ENCODE measurements around the gene STAT5A. TPM values are rescaled to one million over a fixed set of nuclear protein-coding genes. Genes with fewer than 3 reads are reported as not detected.

Gene STAT5A
- total RNA-seq, 1 experiment from 2014 or later = 0.91 TPM

DNA sequence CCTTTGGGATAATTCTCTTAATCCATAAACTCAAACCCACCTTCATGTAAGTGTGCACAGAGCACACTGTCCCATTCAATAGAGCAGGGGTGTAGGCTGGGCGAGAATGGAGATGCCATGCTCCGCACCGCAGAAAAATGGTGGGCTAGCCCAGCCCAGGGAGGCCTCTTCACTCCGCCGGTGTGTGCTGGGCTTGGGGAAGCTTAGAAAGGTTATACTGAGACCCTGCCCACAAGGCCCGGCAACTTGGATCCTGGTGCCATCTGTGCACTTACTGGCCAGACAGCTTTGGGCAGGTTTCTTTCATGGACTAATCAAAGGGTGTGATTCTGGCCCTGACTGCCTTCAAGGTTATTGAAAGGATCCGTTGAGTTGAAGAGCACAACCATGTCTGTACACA lies 3.7 kb upstream of the STAT5A start:
- RAD21 ChIA-PET (ENCODE audit: low non-redundant PET in 1 of 2, low total read pairs in 2 of 2, uncharacterized antibody in 2 of 2, unreplicated experiment in 2 of 2) = no interaction called here
- CTCF ChIA-PET = no interaction called here
- DNase-seq (ENCODE audit: low read depth, low spot score) (no peak), ATAC-seq (no peak)
- no peaks in the 10 kb centered on the region for H3K79me2 ChIP-seq (ENCODE audit: insufficient read depth, low read length)
- BruUV-seq (replicated peaks) = no TSS peak
- TF ChIP-seq POLR2AphosphoS5 (IDR thresholded peaks at IDR 0.05; ENCODE audit: low read depth, low read length) = no peak
- no peak for TF ChIP-seq RAD21 (IDR thresholded peaks at IDR 0.05; ENCODE audit: low read depth)
- TF ChIP-seq, protein P1, sequence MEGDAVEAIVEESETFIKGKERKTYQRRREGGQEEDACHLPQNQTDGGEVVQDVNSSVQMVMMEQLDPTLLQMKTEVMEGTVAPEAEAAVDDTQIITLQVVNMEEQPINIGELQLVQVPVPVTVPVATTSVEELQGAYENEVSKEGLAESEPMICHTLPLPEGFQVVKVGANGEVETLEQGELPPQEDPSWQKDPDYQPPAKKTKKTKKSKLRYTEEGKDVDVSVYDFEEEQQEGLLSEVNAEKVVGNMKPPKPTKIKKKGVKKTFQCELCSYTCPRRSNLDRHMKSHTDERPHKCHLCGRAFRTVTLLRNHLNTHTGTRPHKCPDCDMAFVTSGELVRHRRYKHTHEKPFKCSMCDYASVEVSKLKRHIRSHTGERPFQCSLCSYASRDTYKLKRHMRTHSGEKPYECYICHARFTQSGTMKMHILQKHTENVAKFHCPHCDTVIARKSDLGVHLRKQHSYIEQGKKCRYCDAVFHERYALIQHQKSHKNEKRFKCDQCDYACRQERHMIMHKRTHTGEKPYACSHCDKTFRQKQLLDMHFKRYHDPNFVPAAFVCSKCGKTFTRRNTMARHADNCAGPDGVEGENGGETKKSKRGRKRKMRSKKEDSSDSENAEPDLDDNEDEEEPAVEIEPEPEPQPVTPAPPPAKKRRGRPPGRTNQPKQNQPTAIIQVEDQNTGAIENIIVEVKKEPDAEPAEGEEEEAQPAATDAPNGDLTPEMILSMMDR (IDR thresholded peaks at IDR 0.05 in 2 of 3, conservative IDR thresholded peaks at IDR 0.05 in 1 of 3; ENCODE audit: borderline replicate concordance in 1 of 3, insufficient read depth in 1 of 3, low read depth in 2 of 3, low read length in 2 of 3) = no peak
- no peak for TF ChIP-seq ZFX (IDR thresholded peaks at IDR 0.05)
- no peak for TF ChIP-seq EGR1 (IDR thresholded peaks at IDR 0.05; ENCODE audit: low read depth)
- TF ChIP-seq, protein P2, sequence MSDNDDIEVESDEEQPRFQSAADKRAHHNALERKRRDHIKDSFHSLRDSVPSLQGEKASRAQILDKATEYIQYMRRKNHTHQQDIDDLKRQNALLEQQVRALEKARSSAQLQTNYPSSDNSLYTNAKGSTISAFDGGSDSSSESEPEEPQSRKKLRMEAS (IDR thresholded peaks at IDR 0.05) = no peak
- TF ChIP-seq FOSL1 (IDR thresholded peaks at IDR 0.05; ENCODE audit: low read depth) = no peak
- TF ChIP-seq, protein P3, sequence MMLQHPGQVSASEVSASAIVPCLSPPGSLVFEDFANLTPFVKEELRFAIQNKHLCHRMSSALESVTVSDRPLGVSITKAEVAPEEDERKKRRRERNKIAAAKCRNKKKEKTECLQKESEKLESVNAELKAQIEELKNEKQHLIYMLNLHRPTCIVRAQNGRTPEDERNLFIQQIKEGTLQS (IDR thresholded peaks at IDR 0.05) = no peak
- TF ChIP-seq, protein P4, sequence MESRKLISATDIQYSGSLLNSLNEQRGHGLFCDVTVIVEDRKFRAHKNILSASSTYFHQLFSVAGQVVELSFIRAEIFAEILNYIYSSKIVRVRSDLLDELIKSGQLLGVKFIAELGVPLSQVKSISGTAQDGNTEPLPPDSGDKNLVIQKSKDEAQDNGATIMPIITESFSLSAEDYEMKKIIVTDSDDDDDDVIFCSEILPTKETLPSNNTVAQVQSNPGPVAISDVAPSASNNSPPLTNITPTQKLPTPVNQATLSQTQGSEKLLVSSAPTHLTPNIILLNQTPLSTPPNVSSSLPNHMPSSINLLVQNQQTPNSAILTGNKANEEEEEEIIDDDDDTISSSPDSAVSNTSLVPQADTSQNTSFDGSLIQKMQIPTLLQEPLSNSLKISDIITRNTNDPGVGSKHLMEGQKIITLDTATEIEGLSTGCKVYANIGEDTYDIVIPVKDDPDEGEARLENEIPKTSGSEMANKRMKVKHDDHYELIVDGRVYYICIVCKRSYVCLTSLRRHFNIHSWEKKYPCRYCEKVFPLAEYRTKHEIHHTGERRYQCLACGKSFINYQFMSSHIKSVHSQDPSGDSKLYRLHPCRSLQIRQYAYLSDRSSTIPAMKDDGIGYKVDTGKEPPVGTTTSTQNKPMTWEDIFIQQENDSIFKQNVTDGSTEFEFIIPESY (IDR thresholded peaks at IDR 0.05; ENCODE audit: extremely low read depth, insufficient replicate concordance, low read length) = no peak
- TF ChIP-seq ELF1 (IDR thresholded peaks at IDR 0.05; ENCODE audit: borderline replicate concordance, low read depth) = no peak
- TF ChIP-seq SIN3A (IDR thresholded peaks at IDR 0.05; ENCODE audit: low read depth) = no peak
- TF ChIP-seq CEBPB (IDR thresholded peaks at IDR 0.05; ENCODE audit: low read depth) = no peak
- POLR2A ChIA-PET = no interaction called here
- H3K4me3 ChIP-seq (replicated peaks in 1 of 2; ENCODE audit: low read depth in 1 of 2, low read length in 2 of 2) = no peak overlapping the region
- H3K9ac ChIP-seq (ENCODE audit: low read length) = no peak overlapping the region
- H3K27ac ChIP-seq (ENCODE audit: low read depth, low read length) = no peak overlapping the region
- no peaks in the 10 kb centered on the region for H3K9me2 ChIP-seq (ENCODE audit: insufficient read depth)
- no peaks in the 10 kb centered on the region for H3K4me1 ChIP-seq (ENCODE audit: control insufficient read depth in 1 of 2, insufficient read depth in 2 of 2, low read length in 2 of 2)
- H3K27me3 ChIP-seq (ENCODE audit: insufficient read depth, low read length) = no peaks in the 10 kb centered on the region
- no peaks in the 10 kb centered on the region for H4K20me1 ChIP-seq (ENCODE audit: insufficient read depth)
- H2AFZ ChIP-seq (ENCODE audit: low read depth, low read length, poor library complexity, severe bottlenecking) = no peak overlapping the region
- H3K9me3 ChIP-seq (ENCODE audit: control insufficient read depth in 1 of 2, insufficient read depth in 1 of 2, low read depth in 1 of 2, low read length in 2 of 2) = no peaks in the 10 kb centered on the region
- H3K36me3 ChIP-seq (ENCODE audit: control insufficient read depth in 1 of 2, insufficient read depth in 2 of 2, low read length in 2 of 2) = no peaks in the 10 kb centered on the region
- intact Hi-C loops (cut with micrococcal nuclease) = no loop called here
- no peak overlapping the region for H3K4me2 ChIP-seq (ENCODE audit: low read length)
